ENCODE measurements around the gene MICU2. TPM values are rescaled to one million over a fixed set of nuclear protein-coding genes. Genes with fewer than 3 reads are reported as not detected.

Gene MICU2
- total RNA-seq, 6 experiments from 2014 or later = 31.3 to 37.1 (median 33.9) TPM

- no peaks in the 10 kb centered on the region; the same call in 1 of the 2 replicates for H3K27me3 Mint-ChIP-seq (ENCODE audit: insufficient read depth)
- no peak for DNase-seq
- TF ChIP-seq, protein P1, sequence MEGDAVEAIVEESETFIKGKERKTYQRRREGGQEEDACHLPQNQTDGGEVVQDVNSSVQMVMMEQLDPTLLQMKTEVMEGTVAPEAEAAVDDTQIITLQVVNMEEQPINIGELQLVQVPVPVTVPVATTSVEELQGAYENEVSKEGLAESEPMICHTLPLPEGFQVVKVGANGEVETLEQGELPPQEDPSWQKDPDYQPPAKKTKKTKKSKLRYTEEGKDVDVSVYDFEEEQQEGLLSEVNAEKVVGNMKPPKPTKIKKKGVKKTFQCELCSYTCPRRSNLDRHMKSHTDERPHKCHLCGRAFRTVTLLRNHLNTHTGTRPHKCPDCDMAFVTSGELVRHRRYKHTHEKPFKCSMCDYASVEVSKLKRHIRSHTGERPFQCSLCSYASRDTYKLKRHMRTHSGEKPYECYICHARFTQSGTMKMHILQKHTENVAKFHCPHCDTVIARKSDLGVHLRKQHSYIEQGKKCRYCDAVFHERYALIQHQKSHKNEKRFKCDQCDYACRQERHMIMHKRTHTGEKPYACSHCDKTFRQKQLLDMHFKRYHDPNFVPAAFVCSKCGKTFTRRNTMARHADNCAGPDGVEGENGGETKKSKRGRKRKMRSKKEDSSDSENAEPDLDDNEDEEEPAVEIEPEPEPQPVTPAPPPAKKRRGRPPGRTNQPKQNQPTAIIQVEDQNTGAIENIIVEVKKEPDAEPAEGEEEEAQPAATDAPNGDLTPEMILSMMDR (IDR thresholded peaks at IDR 0.05) = no peak
- peaks cover 8% of the 10 kb centered on the region; the same call in 1 of the 2 replicates for H3K36me3 Mint-ChIP-seq (ENCODE audit: low read depth)
- H3K27ac Mint-ChIP-seq = no peak overlapping the region
- no peaks in the 10 kb centered on the region for H3K9me3 Mint-ChIP-seq
- no peak overlapping the region for H3K4me3 Mint-ChIP-seq
- peaks cover 17% of the 10 kb centered on the region for H3K4me1 Mint-ChIP-seq (ENCODE audit: low read depth)
These were observed 57.6 kb downstream of the MICU2 start for GRCh38 chr13:21546372-21546771.

DNA sequence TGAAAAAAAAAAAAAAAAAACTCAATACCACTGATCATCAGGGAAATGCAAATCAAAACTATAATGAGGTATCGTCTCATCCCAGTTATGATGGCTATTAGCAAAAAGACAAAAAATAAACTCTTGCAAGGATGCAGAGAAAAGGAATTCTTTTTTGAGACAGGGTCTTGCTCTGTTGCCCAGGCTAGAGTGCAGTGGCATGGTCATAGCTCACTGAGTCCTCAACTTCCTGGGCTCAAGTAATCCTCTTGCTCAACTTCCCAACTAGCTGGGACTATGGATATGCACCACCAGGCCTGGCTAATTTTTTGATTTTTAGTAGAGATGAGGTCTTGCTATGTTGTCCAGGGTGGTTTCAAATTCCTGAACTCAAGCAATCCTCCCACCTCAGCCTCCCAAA, 59.5 kb downstream of the MICU2 start:
- Mint-ChIP-seq H3K27ac (no peak overlapping the region), H3K27me3 (ENCODE audit: insufficient read depth) (no peaks in the 10 kb centered on the region; the same call in 1 of the 2 replicates), H3K36me3 (ENCODE audit: low read depth) (peaks cover 8% of the 10 kb centered on the region; the same call in 1 of the 2 replicates), H3K4me1 (ENCODE audit: low read depth) (peaks cover 26% of the 10 kb centered on the region), H3K9me3 (no peaks in the 10 kb centered on the region), H3K4me3 (no peak overlapping the region)
- TF ChIP-seq, protein P1 (IDR thresholded peaks at IDR 0.05) = no peak
- DNase-seq = no peak

DNA sequence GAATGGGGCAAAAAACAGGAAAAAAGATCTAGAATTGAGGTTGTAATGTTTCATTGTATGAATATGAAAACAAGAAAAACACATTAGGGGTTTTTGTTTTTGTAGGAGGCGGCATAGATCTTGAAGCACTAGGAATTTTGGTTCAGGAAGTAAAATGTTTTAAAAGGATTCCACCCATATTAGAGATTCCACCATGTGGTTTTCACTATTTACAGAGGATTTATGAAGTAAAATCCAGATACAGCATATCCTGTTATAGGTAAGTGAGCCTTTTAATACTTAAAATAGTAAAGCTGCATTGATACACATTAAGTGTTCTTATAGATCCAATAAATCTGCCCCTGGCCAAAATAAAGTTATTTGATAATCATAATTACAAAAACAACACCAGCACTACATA, 61.4 kb downstream of the MICU2 start:
- TF ChIP-seq, protein P1 (IDR thresholded peaks at IDR 0.05) = no peak
- Mint-ChIP-seq H3K27me3 (ENCODE audit: insufficient read depth) (no peaks in the 10 kb centered on the region; the same call in 1 of the 2 replicates), H3K36me3 (ENCODE audit: low read depth) (peaks cover 22% of the 10 kb centered on the region), H3K4me3 (no peak overlapping the region), H3K4me1 (ENCODE audit: low read depth) (peaks cover 28% of the 10 kb centered on the region), H3K9me3 (no peaks in the 10 kb centered on the region), H3K27ac (peak overlapping the region; percentile 23; the same call in 1 of the 2 replicates)
- no peak for DNase-seq

DNA sequence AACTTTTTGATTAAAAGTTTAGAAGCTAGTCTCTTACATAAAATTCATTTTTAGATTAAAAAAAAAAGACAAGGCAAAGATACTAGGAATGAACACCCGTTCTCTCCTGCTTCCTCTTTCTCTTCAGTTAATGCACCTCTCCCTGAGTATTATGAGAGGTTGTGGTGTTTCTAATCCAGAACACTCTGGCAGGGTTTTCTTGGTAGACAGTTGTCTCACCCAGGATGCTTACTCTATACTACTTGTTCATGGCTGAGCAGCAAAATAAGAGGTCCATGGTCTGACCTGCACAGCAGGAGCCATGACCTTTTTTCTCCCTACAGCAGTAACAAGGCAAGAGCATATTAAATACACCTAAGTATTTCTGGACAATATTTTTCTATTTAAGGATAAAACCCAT, 62.0 kb downstream of the MICU2 start:
- Mint-ChIP-seq H3K4me1 (ENCODE audit: low read depth) (peaks cover 32% of the 10 kb centered on the region), H3K27ac (peak overlapping the region; percentile 23; the same call in 1 of the 2 replicates), H3K9me3 (no peaks in the 10 kb centered on the region), H3K27me3 (ENCODE audit: insufficient read depth) (no peaks in the 10 kb centered on the region; the same call in 1 of the 2 replicates), H3K4me3 (no peak overlapping the region), H3K36me3 (ENCODE audit: low read depth) (peaks cover 26% of the 10 kb centered on the region)
- no peak for DNase-seq
- TF ChIP-seq, protein P1 (IDR thresholded peaks at IDR 0.05) = no peak

DNA sequence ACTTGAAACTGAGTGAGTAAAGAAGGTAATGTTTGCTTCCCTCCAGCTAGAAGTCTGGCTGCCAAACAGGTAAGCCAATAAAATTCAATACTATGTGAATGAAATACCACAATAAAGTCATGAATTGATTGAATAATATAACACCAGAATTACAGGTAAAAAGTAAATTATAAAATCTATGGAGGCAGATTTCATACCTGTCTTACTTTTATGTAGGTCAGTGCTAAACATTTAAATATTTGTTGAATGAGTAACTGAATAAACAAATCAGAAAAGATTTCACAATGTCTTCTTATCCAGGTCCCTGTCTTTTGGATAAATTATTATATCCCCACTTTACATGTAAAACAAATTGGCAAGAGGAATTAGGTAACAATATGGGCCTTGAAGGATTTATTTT, 62.7 kb downstream of the MICU2 start:
- H3K27me3 Mint-ChIP-seq (ENCODE audit: insufficient read depth) = no peaks in the 10 kb centered on the region
- no peak for DNase-seq
- peaks cover 34% of the 10 kb centered on the region for H3K4me1 Mint-ChIP-seq (ENCODE audit: low read depth)
- TF ChIP-seq, protein P1 (IDR thresholded peaks at IDR 0.05) = no peak
- H3K36me3 Mint-ChIP-seq (ENCODE audit: low read depth) = peaks cover 27% of the 10 kb centered on the region
- no peak overlapping the region for H3K27ac Mint-ChIP-seq
- H3K4me3 Mint-ChIP-seq = no peak overlapping the region
- H3K9me3 Mint-ChIP-seq = no peaks in the 10 kb centered on the region

DNA sequence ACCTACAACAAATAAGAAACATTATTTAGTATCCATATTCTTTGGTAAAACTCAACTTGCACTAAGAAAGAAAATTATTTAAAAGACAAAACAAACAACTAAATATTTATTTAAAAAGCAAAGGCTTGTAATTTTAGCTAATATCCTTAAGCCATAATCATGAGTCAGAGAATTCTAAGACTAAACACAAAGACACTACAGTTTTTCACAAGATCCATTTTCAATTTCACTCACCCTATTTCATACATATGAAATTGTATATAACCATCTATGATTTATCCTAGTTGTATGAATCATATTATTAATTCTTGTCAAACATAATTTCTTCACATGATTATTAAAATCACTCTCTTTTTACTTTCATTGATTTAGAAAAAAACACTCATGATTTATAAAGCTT, 64.3 kb downstream of the MICU2 start:
- no peaks in the 10 kb centered on the region for H3K27me3 Mint-ChIP-seq (ENCODE audit: insufficient read depth)
- H3K4me3 Mint-ChIP-seq = no peak overlapping the region
- peaks cover 34% of the 10 kb centered on the region for H3K4me1 Mint-ChIP-seq (ENCODE audit: low read depth)
- no peak overlapping the region for H3K27ac Mint-ChIP-seq
- TF ChIP-seq, protein P1 (IDR thresholded peaks at IDR 0.05) = no peak
- no peaks in the 10 kb centered on the region for H3K9me3 Mint-ChIP-seq
- no peak for DNase-seq
- H3K36me3 Mint-ChIP-seq (ENCODE audit: low read depth) = peaks cover 19% of the 10 kb centered on the region

Data from HFFc6 (cell line).